Epithelial cell of esophagus (primary cell): ENCODE measurements around the gene GPC4.

ENCODE experiments used
- DNase-seq: peaks from one replicate; pipeline ENCODE4 v3.0.0; 2010; ENCODE audit warnings: low read depth
- H3K4me3 ChIP-seq: 2 replicates; pipeline ENCODE4 v1.5.1; 2011; ENCODE audit warnings: mild to moderate bottlenecking, low read length, control low read depth
- TF ChIP-seq, protein P1 (sequence below): IDR thresholded peaks from 2 replicates; pipeline ENCODE4 v1.5.1; 2011; ENCODE audit warnings: low read depth, mild to moderate bottlenecking, low read length, control low read depth, inconsistent platforms; ENCODE audit not compliant: insufficient read depth; ENCODE audit errors: missing control alignments

The GPC4 gene

DNA sequence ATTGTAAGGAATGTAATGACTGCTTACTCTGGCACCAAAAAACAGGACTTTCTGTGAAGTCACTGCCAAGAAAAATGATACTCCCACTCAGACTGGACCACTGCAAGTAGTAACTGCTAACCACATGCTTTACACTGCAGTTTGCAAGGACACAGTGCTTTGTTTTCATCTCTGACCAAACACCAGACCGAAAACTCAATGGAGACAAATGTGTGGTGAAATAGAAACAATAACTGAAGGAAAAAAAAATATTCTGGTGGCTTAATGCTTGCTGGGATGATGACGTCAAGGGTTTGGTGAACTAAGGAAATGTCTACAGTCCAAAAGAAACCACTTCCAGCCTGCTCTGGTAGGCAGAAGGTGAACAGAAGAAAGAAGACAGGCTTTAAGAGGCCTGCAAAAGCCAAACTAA is 13.2 kb downstream of the GPC4 start:
- no peak for DNase-seq
- H3K4me3 ChIP-seq: no peak overlapping the region
- TF ChIP-seq, protein P1, sequence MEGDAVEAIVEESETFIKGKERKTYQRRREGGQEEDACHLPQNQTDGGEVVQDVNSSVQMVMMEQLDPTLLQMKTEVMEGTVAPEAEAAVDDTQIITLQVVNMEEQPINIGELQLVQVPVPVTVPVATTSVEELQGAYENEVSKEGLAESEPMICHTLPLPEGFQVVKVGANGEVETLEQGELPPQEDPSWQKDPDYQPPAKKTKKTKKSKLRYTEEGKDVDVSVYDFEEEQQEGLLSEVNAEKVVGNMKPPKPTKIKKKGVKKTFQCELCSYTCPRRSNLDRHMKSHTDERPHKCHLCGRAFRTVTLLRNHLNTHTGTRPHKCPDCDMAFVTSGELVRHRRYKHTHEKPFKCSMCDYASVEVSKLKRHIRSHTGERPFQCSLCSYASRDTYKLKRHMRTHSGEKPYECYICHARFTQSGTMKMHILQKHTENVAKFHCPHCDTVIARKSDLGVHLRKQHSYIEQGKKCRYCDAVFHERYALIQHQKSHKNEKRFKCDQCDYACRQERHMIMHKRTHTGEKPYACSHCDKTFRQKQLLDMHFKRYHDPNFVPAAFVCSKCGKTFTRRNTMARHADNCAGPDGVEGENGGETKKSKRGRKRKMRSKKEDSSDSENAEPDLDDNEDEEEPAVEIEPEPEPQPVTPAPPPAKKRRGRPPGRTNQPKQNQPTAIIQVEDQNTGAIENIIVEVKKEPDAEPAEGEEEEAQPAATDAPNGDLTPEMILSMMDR: no peak

DNA sequence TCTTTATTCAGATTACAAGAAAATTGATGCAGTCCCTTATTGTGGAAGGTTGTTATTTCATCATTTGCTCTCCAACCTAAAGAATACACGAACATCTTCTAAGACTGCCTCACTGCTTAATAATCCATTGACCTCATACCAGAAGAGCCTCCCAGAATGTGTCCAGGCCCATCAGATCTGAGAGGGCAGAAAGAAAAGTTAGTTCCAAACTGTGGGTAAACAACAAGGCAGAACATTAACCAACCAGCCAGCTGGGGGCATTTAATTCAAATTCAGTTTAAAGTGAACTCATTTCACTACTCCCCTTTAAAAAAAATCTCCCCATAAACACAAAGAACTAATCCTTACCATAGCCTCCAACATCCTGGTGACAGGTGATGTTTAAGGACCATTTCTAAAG is 13.8 kb downstream of the GPC4 start:
- no peak overlapping the region for H3K4me3 ChIP-seq
- DNase-seq: no peak
- TF ChIP-seq, protein P1: no peak

GRCh38 chrX:133399411-133399810 is 15.9 kb downstream of the GPC4 start:
- TF ChIP-seq, protein P1: no peak
- no peak overlapping the region for H3K4me3 ChIP-seq
- DNase-seq: no peak

DNA sequence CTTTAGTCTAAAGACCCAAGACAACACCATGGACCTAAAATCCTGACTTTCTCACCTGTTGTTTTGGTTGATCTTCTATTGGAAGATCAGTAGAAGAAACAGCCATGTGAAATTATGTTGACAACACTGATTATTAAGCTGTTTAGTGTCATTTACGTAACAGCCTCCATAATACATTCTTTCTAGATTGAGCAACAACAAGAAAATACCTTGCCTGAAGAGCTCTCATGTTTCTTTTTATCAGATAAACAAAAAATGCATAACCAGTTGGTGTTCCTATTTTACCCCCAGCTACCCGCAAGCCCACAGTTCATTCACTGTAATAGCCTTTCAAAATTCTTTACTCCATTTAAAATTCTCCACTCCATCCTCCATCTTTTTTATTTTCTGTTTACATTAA is 20.5 kb downstream of the GPC4 start:
- no peak for DNase-seq
- no peak overlapping the region for H3K4me3 ChIP-seq
- TF ChIP-seq, protein P1: no peak

DNA sequence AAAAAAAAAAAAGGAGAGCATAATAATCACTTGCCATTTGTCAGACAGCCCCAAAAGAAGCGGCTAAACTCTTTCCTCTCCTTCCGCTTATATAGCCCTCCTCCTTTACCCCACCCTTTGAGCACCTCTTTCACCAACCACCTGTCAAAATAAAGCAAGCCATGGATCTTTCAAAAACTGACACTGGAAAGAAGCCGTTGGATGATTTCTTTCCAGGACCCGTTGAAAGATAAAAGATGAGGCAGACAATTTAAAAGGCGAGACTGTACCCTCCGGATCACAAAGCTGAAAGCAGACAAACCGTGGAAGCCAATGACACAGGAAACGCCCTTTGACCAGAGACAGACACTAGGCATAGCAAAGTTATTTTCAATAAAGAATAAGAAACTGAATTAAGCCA is 22.6 kb downstream of the GPC4 start:
- no peak overlapping the region for H3K4me3 ChIP-seq
- TF ChIP-seq, protein P1: no peak
- no peak for DNase-seq

- DNase-seq: no peak
- no peak overlapping the region for H3K4me3 ChIP-seq
- TF ChIP-seq, protein P1: no peak
Measured at GRCh38 chrX:133391111-133391510, 24.2 kb downstream of the GPC4 start.

- TF ChIP-seq, protein P1: no peak
- no peak for DNase-seq
- H3K4me3 ChIP-seq: no peak overlapping the region
Measured at GRCh38 chrX:133390676-133391075, 24.6 kb downstream of the GPC4 start.
